Psoas muscle (tissue), 8 donors: ENCODE data around the gene FPR2. TPM values are rescaled to one million over a fixed set of nuclear protein-coding genes. Genes with fewer than 3 reads are reported as not detected.

Source experiments
- ATAC-seq, 4 donors: fragments of 200-7000 bp; cut with Tn5 transposase; one replicate each; pipeline ENCODE4 v1.9.1; 2020; ENCODE audit warnings: moderate library complexity in 3 of 4, mild to moderate bottlenecking in 2 of 4
- DNase-seq, 2 donors: peaks; one replicate each; pipeline ENCODE4 v3.0.0-alpha.2; 2020
- H3K27ac ChIP-seq: fragments of 200-600 bp; one replicate; pipeline ENCODE4 v1.8.0; 2022
- H3K27me3 ChIP-seq, 3 donors: fragments of 200-600 bp in 1 of 3; one replicate each; pipeline versions ENCODE4 v1.6.1 to v1.8.0; 2013 to 2022; ENCODE audit warnings: low read length in 2 of 3, mild to moderate bottlenecking in 2 of 3, moderate library complexity in 1 of 3; ENCODE audit not compliant: insufficient read depth in 3 of 3
- H3K36me3 ChIP-seq, 2 donors: fragments of 200-600 bp in 1 of 2; one replicate each; pipeline versions ENCODE4 v1.6.1 to v1.8.0; 2013 to 2022; ENCODE audit warnings: low read depth in 1 of 2, mild to moderate bottlenecking in 1 of 2, moderate library complexity in 1 of 2; ENCODE audit not compliant: insufficient read depth in 1 of 2
- H3K4me1 ChIP-seq: fragments of 200-600 bp; one replicate; pipeline ENCODE4 v1.8.0; 2022
- H3K4me3 ChIP-seq: fragments of 200-600 bp; one replicate; pipeline ENCODE4 v1.8.0; 2022; ENCODE audit warnings: mild to moderate bottlenecking
- H3K9me3 ChIP-seq: fragments of 200-600 bp; one replicate; pipeline ENCODE4 v1.8.0; 2022
- WGBS, 3 donors: extraction: QIAGEN DNeasy Blood & Tissue Kit; methylation state at CpG; one replicate each; pipeline versions ENCODE4 v1.1.6 to v1.1.7; 2013; 5-methylcytosine and 5-hydroxymethylcytosine counted together
- intact Hi-C, 2 donors: fragments of 100-400 bp; cut with DNase I; formaldehyde crosslinking; loops; one replicate each; pipeline versions ENCODE4 v1.11.0 to v1.14.2; 2022
- polyA plus RNA-seq, 3 donors: library from polyadenylated mRNA; stranded (reverse); fragments of 200-250 nt; gene quantifications; one replicate each; pipeline ENCODE4 v1.2.3, GENCODE V29; 2013
- total RNA-seq, 4 donors: library from RNA; stranded (reverse); fragmentation: NEBNext Ultra II Directional in 2 of 4; extraction: Animal tissue kit (Norgen Biotek cat#: 25700) in 2 of 4; gene quantifications; one replicate each; pipeline versions ENCODE4 v1.2.1 to v1.2.4, GENCODE V29; 2021 to 2023
- TF ChIP-seq, protein P1 (sequence below): fragments of 200-600 bp; IDR thresholded peaks from one replicate; pipeline ENCODE4 v1.8.0; 2022; ENCODE audit warnings: antibody characterized with exemption
- donor health status: healthy with polysubstance abuse.
- donor health status: DM: no; HTN: no; CAD: no; lungs with moderate emphysema.
- donor health status: Bipolar disorder and iron deficiency.
- donor health status: healthy.
- donor health status: DM: yes; HTN: yes; CAD: no.
- donor health status: DM: no; HTN: no; CAD: no.
- donor health status: DM: no; HTN: no; CAD: no.
- donor health status: DM: yes; HTN: yes; CAD: no.

FPR2 gene
- total and polyA plus RNA-seq, 7 donors, result 0.06 to 0.98 (median 0.30) TPM

GRCh38 chr19:51755571-51755970, 5.4 kb upstream of the FPR2 start:
- DNase-seq (no peak), ATAC-seq (no peak)
- Histone ChIP-seq H3K9me3 (no peaks in the 10 kb centered on the region), H3K36me3 (no peaks in the 10 kb centered on the region), H3K27me3 (no peaks in the 10 kb centered on the region), H3K27ac (no peak overlapping the region), H3K4me3 (no peak overlapping the region), H3K4me1 (no peaks in the 10 kb centered on the region)
- TF ChIP-seq, protein P1, sequence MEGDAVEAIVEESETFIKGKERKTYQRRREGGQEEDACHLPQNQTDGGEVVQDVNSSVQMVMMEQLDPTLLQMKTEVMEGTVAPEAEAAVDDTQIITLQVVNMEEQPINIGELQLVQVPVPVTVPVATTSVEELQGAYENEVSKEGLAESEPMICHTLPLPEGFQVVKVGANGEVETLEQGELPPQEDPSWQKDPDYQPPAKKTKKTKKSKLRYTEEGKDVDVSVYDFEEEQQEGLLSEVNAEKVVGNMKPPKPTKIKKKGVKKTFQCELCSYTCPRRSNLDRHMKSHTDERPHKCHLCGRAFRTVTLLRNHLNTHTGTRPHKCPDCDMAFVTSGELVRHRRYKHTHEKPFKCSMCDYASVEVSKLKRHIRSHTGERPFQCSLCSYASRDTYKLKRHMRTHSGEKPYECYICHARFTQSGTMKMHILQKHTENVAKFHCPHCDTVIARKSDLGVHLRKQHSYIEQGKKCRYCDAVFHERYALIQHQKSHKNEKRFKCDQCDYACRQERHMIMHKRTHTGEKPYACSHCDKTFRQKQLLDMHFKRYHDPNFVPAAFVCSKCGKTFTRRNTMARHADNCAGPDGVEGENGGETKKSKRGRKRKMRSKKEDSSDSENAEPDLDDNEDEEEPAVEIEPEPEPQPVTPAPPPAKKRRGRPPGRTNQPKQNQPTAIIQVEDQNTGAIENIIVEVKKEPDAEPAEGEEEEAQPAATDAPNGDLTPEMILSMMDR, result no peak
- 78 to 79% (median 79%) methylated on average over 7 of the region's 7 CpGs for WGBS, 3 donors
- intact Hi-C loops, result no loop called here

DNA sequence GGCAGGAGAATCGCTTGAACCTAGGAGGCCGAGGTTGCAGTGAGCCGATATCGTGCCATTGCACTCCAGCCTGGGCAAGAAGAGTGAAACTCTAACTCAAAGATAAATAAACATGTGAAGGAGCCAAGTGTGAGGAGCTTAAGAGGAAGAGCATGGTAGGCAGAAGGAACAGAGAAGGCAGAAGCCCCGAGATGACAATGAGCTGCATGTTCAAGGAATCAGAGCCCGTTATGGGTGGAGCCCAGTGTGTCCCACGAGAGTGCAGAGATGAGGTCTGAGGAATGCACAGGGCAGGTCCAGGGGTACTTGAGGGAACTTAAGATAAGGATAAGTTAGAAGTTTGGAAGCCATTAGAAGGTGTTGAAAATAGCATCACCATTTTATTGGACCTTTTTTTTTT, 716 bp downstream of the FPR2 start:
- TF ChIP-seq, protein P1, result no peak
- peaks cover 0 to 4% (median 3%) of the 10 kb centered on the region in 3 donors for H3K27me3 ChIP-seq
- no peaks in the 10 kb centered on the region for H3K9me3 ChIP-seq
- H3K4me3 ChIP-seq, result no peak overlapping the region
- no peaks in the 10 kb centered on the region for H3K36me3 ChIP-seq
- H3K4me1 ChIP-seq, result no peaks in the 10 kb centered on the region
- ATAC-seq (no peak), DNase-seq (no peak)
- intact Hi-C loops, result no loop called here
- H3K27ac ChIP-seq, result no peak overlapping the region
- WGBS, 3 donors, result 82 to 83% (median 83%) methylated on average over 7 of the region's 7 CpGs

GRCh38 chr19:51765086-51765485, 4.1 kb downstream of the FPR2 start:
- H3K27me3 ChIP-seq, result peaks cover 0 to 4% (median 3%) of the 10 kb centered on the region in 3 donors
- 46 to 58% (median 46%) methylated on average over 5 of the region's 5 CpGs for WGBS, 3 donors
- no peaks in the 10 kb centered on the region for H3K36me3 ChIP-seq
- DNase-seq, result no peak
- no peak for ATAC-seq
- TF ChIP-seq, protein P1, result no peak
- H3K4me3 ChIP-seq, result no peak overlapping the region
- intact Hi-C loops, result no loop called here
- no peaks in the 10 kb centered on the region for H3K4me1 ChIP-seq
- no peaks in the 10 kb centered on the region for H3K9me3 ChIP-seq
- no peak overlapping the region for H3K27ac ChIP-seq

- Histone ChIP-seq H3K4me1 (no peaks in the 10 kb centered on the region), H3K27ac (no peak overlapping the region), H3K4me3 (no peak overlapping the region), H3K36me3 (no peaks in the 10 kb centered on the region), H3K27me3 (peaks cover 0 to 8% (median 3%) of the 10 kb centered on the region in 3 donors), H3K9me3 (no peaks in the 10 kb centered on the region)
- intact Hi-C loops, result no loop called here
- TF ChIP-seq, protein P1, result no peak
- DNase-seq (no peak), ATAC-seq (no peak)
- 55 to 62% (median 60%) methylated on average over 5 of the region's 5 CpGs for WGBS, 3 donors
Measured at GRCh38 chr19:51766461-51766860, 5.5 kb downstream of the FPR2 start.
